Fibroblast of mammary gland (primary cell): Measurements from ENCODE around the gene CTTNBP2NL.

Source experiments
- DNase-seq: peaks from one replicate; pipeline ENCODE4 v3.0.0-alpha.2; 2010; ENCODE audit warnings: low read depth
- H3K4me3 ChIP-seq: 2 replicates; pipeline ENCODE4 v1.5.1; 2011; ENCODE audit warnings: low read depth, mild to moderate bottlenecking, low read length, moderate library complexity; ENCODE audit not compliant: control insufficient read depth
- CTCF ChIP-seq: conservative IDR thresholded peaks from 2 replicates; pipeline ENCODE4 v1.5.1; 2011; ENCODE audit warnings: low read depth, low read length, inconsistent platforms; ENCODE audit not compliant: control insufficient read depth, insufficient read depth

CTTNBP2NL gene

GRCh38 chr1:112453876-112454275, 57.9 kb downstream of the CTTNBP2NL start:
- DNase-seq = no peak
- no peak for TF ChIP-seq CTCF
- H3K4me3 ChIP-seq = no peak overlapping the region

DNA sequence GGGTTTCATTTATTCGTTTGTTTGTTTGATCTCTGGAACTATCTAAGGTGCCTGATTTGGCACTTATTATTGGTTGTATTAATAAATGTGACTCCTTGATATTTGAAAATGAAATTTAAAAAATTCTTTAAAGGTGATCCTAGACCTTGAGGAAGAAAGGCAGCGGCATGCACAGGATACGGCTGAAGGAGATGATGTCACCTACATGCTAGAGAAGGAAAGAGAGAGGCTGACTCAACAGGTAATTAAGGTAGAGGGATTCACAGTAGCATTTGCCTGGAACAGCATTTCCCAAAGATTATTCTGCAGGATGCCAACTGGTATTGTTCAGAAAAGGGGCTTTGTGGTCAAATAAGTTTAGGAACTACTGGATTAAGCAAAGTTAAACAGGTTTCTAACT, 58.3 kb downstream of the CTTNBP2NL start:
- no peak for TF ChIP-seq CTCF

DNA sequence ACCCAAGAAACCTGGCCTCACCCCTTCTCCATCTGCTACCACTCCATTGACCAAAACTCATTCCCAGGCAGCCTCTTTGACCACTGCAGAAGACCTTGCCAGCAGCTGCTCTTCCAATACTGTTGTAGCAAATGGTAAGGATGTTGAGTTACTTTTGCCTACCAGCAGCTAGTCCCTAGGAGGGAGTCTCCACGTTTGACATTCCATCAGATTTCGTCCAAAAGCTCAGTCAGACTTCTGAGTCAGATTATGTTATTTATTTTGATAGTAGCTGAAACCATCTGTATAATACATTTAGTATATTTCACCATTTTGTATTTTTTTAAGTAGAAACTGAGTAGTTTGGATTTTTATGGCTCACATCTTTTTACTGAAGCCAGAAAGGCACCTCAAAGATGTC, 61.2 kb downstream of the CTTNBP2NL start:
- peak; percentile 82 for DNase-seq
- no peak for TF ChIP-seq CTCF
- H3K4me3 ChIP-seq = no peak overlapping the region

More for the DNA sequence above, 58.3 kb downstream of the CTTNBP2NL start:
- H3K4me3 ChIP-seq = no peak overlapping the region
- DNase-seq = no peak

DNA sequence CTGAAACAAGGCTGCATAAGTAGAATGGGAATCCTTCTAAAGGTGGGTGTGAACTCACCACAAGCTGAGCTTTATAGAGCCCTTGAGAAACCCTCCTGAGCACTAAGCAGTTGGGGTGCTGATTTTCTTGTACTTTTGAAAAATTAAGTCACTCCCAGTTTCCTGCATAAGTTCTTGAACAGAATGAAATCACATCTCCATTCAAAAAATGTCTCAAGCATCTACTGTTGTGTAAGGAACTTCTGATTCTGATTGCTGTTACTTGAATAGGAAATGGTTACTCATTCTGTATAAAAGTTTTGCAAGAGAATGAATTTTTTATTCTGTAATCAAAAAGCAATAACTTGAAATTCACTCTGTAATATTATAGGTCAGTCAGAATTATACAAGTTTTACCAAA, 61.9 kb downstream of the CTTNBP2NL start:
- no peak overlapping the region for H3K4me3 ChIP-seq
- DNase-seq = peak; percentile 55
- no peak for TF ChIP-seq CTCF

GRCh38 chr1:112458756-112459155, 62.7 kb downstream of the CTTNBP2NL start:
- DNase-seq = no peak
- no peak for TF ChIP-seq CTCF
- H3K4me3 ChIP-seq = no peak overlapping the region

- H3K4me3 ChIP-seq = no peak overlapping the region
- TF ChIP-seq CTCF = no peak
- DNase-seq = peak; percentile 33
Measured at GRCh38 chr1:112460615-112461014, 64.6 kb downstream of the CTTNBP2NL start.
